ENCODE results near the gene CHN1.

CHN1 gene

GRCh38 chr2:174859563-174860169 lies 145.5 kb downstream of the CHN1 start:
- DNase-seq: no peak

- DNase-seq: no peak
Measured at GRCh38 chr2:174858745-174859144, 146.4 kb downstream of the CHN1 start.

- no peak for DNase-seq
Measured at GRCh38 chr2:174856447-174856846, 148.7 kb downstream of the CHN1 start.

GRCh38 chr2:174846941-174847938 lies 157.9 kb downstream of the CHN1 start:
- DNase-seq: no peak

- DNase-seq: no peak
Measured at GRCh38 chr2:174846218-174846617, 159.0 kb downstream of the CHN1 start.

GRCh38 chr2:174844295-174844708 lies 160.9 kb downstream of the CHN1 start:
- DNase-seq: no peak

GRCh38 chr2:174842496-174842895 lies 162.7 kb downstream of the CHN1 start:
- DNase-seq: no peak

- DNase-seq: no peak
Measured at GRCh38 chr2:174841936-174842335, 163.2 kb downstream of the CHN1 start.

GRCh38 chr2:174841350-174841749 lies 163.8 kb downstream of the CHN1 start:
- no peak for DNase-seq

- no peak for DNase-seq
Measured at GRCh38 chr2:174840436-174840835, 164.7 kb downstream of the CHN1 start.

- no peak for DNase-seq
Measured at GRCh38 chr2:174839662-174840061, 165.5 kb downstream of the CHN1 start.

- no peak for DNase-seq
Measured at GRCh38 chr2:174836995-174837390, 168.2 kb downstream of the CHN1 start.

GRCh38 chr2:174836377-174836994 lies 168.7 kb downstream of the CHN1 start:
- DNase-seq: no peak

GRCh38 chr2:174835797-174836255 lies 169.4 kb downstream of the CHN1 start:
- DNase-seq: no peak

GRCh38 chr2:174833737-174834136 lies 171.4 kb downstream of the CHN1 start:
- DNase-seq: no peak

GRCh38 chr2:174830561-174830960 lies 174.6 kb downstream of the CHN1 start:
- DNase-seq: no peak

- no peak for DNase-seq
Measured at GRCh38 chr2:174829550-174829949, 175.6 kb downstream of the CHN1 start.

GRCh38 chr2:174827371-174828369 lies 177.5 kb downstream of the CHN1 start:
- DNase-seq: no peak

- DNase-seq: no peak
Measured at GRCh38 chr2:174826051-174826450, 179.1 kb downstream of the CHN1 start.

- DNase-seq: no peak
Measured at GRCh38 chr2:174824068-174824467, 181.1 kb downstream of the CHN1 start.

GRCh38 chr2:174821628-174822027 lies 183.6 kb downstream of the CHN1 start:
- DNase-seq: no peak

GRCh38 chr2:174820361-174820760 lies 184.8 kb downstream of the CHN1 start:
- no peak for DNase-seq

Data from Kasumi-1 (cell line).